Upper lobe of left lung (tissue), 6 donors: ENCODE measurements around the gene UMAD1. TPM values are rescaled to one million over a fixed set of nuclear protein-coding genes. Genes with fewer than 3 reads are reported as not detected.

Source experiments
- ATAC-seq, 2 donors: fragments of 200-7000 bp; cut with Tn5 transposase; one replicate each; pipeline ENCODE4 v1.9.1; 2022; ENCODE audit warnings: mild to moderate bottlenecking in 2 of 2, moderate library complexity in 2 of 2; ENCODE audit not compliant: low FRiP score in 2 of 2
- DNase-seq, 2 donors: peaks; one replicate each; pipeline ENCODE4 v3.0.0-alpha.2; 2019 to 2020
- H3K27ac ChIP-seq, 4 donors: fragments of 200-600 bp; sonication (generic); one replicate each; pipeline ENCODE4 v1.5.1; 2016 to 2019
- H3K27me3 ChIP-seq, 4 donors: fragments of 200-600 bp; sonication (generic); one replicate each; pipeline ENCODE4 v1.5.1; 2017 to 2019
- H3K36me3 ChIP-seq, 4 donors: fragments of 200-600 bp; sonication (generic); one replicate each; pipeline ENCODE4 v1.5.1; 2016 to 2019
- H3K4me1 ChIP-seq, 4 donors: fragments of 200-600 bp; sonication (generic); one replicate each; pipeline ENCODE4 v1.5.1; 2018 to 2019
- H3K4me3 ChIP-seq, 4 donors: fragments of 200-600 bp; sonication (generic); one replicate each; pipeline ENCODE4 v1.5.1; 2017 to 2019; ENCODE audit warnings: mild to moderate bottlenecking in 2 of 4, moderate library complexity in 1 of 4
- H3K9me3 ChIP-seq, 4 donors: fragments of 200-600 bp; sonication (generic); one replicate each; pipeline ENCODE4 v1.5.1; 2018 to 2019
- CTCF ChIP-seq, 6 experiments: fragments of 450-650 bp in 4 of 6; fragments of 200-600 bp in 2 of 6; sonication (generic) in 2 of 6; IDR thresholded peaks; one replicate each; pipeline ENCODE4 v1.5.1; 2016 to 2019; ENCODE audit warnings: antibody characterized with exemption in 6 of 6
- EP300 ChIP-seq, 4 donors: sonication (generic); formaldehyde crosslinking; IDR thresholded peaks; one replicate each; pipeline ENCODE4 v1.5.1; 2017; ENCODE audit warnings: antibody characterized with exemption in 4 of 4, control low read depth in 2 of 4
- POLR2A ChIP-seq, 4 donors: fragments of 450-650 bp; IDR thresholded peaks; one replicate each; pipeline ENCODE4 v1.5.1; 2016 to 2017; ENCODE audit warnings: antibody characterized with exemption in 4 of 4, mild to moderate bottlenecking in 2 of 4
- POLR2AphosphoS5 ChIP-seq, 2 donors: sonication (generic); formaldehyde crosslinking; IDR thresholded peaks; one replicate each; pipeline ENCODE4 v1.5.1; 2017; ENCODE audit warnings: antibody characterized with exemption in 2 of 2
- WGBS, 2 donors: methylation state at CpG; one replicate each; pipeline ENCODE4 v1.1.5; 2017 to 2018; 5-methylcytosine and 5-hydroxymethylcytosine counted together
- total RNA-seq, 6 donors: library from RNA; depleted of rRNA in 4 of 6; stranded (reverse); fragments of >200 nt in 4 of 6; gene quantifications; one replicate each; pipeline versions ENCODE4 v1.1.0 to v1.2.1, GENCODE V29; 2016 to 2021
- donor health status: DM: no; HTN: no; CAD: no; lungs with moderate emphysema.
- donor health status: DM: no; HTN: yes; CAD: no; lungs with severe emphysema.

The UMAD1 gene
- total RNA-seq, 6 donors from 2014 or later = 8.4 to 29.7 (median 13.3) TPM

- DNase-seq (no peak), ATAC-seq (no peak)
- H3K36me3 ChIP-seq = no peaks in the 10 kb centered on the region
- WGBS, 2 donors = 44 to 57% methylated on average over 2 of the region's 2 CpGs
- H3K9me3 ChIP-seq = no peaks in the 10 kb centered on the region
- no peak overlapping the region for H3K27ac ChIP-seq
- peaks cover 3 to 12% (median 9%) of the 10 kb centered on the region in 4 donors for H3K4me1 ChIP-seq
- TF ChIP-seq EP300 (IDR thresholded peaks at IDR 0.05) (no peak), POLR2AphosphoS5 (IDR thresholded peaks at IDR 0.05) (no peak), CTCF (IDR thresholded peaks at IDR 0.05) (no peak), POLR2A (IDR thresholded peaks at IDR 0.05) (no peak)
- peak overlapping the region in 1 of 4 donors; percentile 4 for H3K4me3 ChIP-seq
- no peaks in the 10 kb centered on the region for H3K27me3 ChIP-seq
Observed at GRCh38 chr7:7920056-7920455, 279.5 kb downstream of the UMAD1 start.

DNA sequence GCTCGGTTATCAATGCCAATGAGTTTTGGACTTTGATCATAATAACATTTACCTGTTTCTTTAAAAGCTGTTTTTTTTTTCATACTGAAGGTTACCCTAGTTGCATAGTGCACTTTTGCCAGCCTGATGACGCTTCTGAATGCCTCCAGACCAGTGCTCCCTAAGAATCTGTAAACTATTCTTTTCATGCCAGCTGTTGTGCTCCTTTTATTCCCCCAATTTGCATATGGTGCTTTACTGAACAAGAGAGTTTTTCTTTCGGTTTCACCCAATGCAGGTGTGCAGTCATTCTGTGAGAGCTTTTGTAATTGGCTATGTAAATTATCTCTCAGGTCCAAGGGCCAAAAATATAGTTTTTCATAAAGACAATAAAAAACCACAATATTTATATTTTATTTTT is 279.9 kb downstream of the UMAD1 start:
- H3K9me3 ChIP-seq = no peaks in the 10 kb centered on the region
- no peaks in the 10 kb centered on the region for H3K36me3 ChIP-seq
- ATAC-seq (no peak), DNase-seq (no peak)
- TF ChIP-seq CTCF (IDR thresholded peaks at IDR 0.05) (no peak), POLR2A (IDR thresholded peaks at IDR 0.05) (no peak), POLR2AphosphoS5 (IDR thresholded peaks at IDR 0.05) (no peak), EP300 (IDR thresholded peaks at IDR 0.05) (no peak)
- H3K27ac ChIP-seq = no peak overlapping the region
- WGBS, 2 donors = 65 to 79% methylated on average over 3 of the region's 3 CpGs
- H3K27me3 ChIP-seq = no peaks in the 10 kb centered on the region
- peak overlapping the region in 1 of 4 donors; percentile 4 for H3K4me3 ChIP-seq
- peaks cover 3 to 12% (median 9%) of the 10 kb centered on the region in 4 donors for H3K4me1 ChIP-seq

GRCh38 chr7:7921830-7922229 is 281.3 kb downstream of the UMAD1 start:
- Histone ChIP-seq H3K4me3 (no peak overlapping the region), H3K27me3 (no peaks in the 10 kb centered on the region), H3K36me3 (no peaks in the 10 kb centered on the region), H3K27ac (peak overlapping the region in 3 of 4 donors; percentile 22 to 59 (median 25)), H3K9me3 (no peaks in the 10 kb centered on the region), H3K4me1 (peaks cover 3 to 12% (median 9%) of the 10 kb centered on the region in 4 donors)
- ATAC-seq = no peak
- TF ChIP-seq POLR2A (IDR thresholded peaks at IDR 0.05) = no peak
- no peak for TF ChIP-seq EP300 (IDR thresholded peaks at IDR 0.05)
- TF ChIP-seq POLR2AphosphoS5 (IDR thresholded peaks at IDR 0.05) = no peak
- no peak for TF ChIP-seq CTCF (IDR thresholded peaks at IDR 0.05)
- no peak for DNase-seq

- no peaks in the 10 kb centered on the region for H3K27me3 ChIP-seq
- no peak overlapping the region for H3K4me3 ChIP-seq
- peak in 1 of 2 donors; percentile 45 for ATAC-seq
- 50 to 51% methylated on average over 7 of the region's 7 CpGs for WGBS, 2 donors
- no peak for DNase-seq
- TF ChIP-seq POLR2AphosphoS5 (IDR thresholded peaks at IDR 0.05) = no peak
- TF ChIP-seq CTCF (IDR thresholded peaks at IDR 0.05) = no peak
- TF ChIP-seq EP300 (IDR thresholded peaks at IDR 0.05) = no peak
- no peak for TF ChIP-seq POLR2A (IDR thresholded peaks at IDR 0.05)
- H3K27ac ChIP-seq = peak overlapping the region in 3 of 4 donors; percentile 22 to 59 (median 25)
- peaks cover 3 to 12% (median 9%) of the 10 kb centered on the region in 4 donors for H3K4me1 ChIP-seq
- H3K9me3 ChIP-seq = no peaks in the 10 kb centered on the region
- H3K36me3 ChIP-seq = no peaks in the 10 kb centered on the region
Observed at GRCh38 chr7:7922684-7923385, 282.3 kb downstream of the UMAD1 start.

DNA sequence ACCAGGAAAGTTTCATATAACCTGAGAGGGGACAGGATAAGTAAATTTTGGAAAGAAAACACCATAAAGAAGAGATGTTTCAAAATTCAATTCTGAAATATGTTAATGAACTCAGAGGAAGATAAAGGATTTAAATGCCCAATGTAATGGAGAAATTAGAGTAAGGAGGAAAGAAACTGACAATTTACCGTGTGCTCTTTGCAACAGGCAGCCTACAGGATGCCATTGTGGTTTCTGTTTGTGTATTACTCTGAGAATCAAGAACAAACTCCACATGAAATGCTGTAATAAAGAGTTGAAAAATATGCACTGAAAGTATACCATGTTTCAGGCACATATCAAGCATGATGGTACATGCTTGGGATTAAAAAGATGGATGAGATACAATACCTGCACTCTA is 283.3 kb downstream of the UMAD1 start:
- TF ChIP-seq CTCF (IDR thresholded peaks at IDR 0.05) = no peak
- TF ChIP-seq POLR2A (IDR thresholded peaks at IDR 0.05) = no peak
- no peak for TF ChIP-seq POLR2AphosphoS5 (IDR thresholded peaks at IDR 0.05)
- no peak for TF ChIP-seq EP300 (IDR thresholded peaks at IDR 0.05)
- Histone ChIP-seq H3K4me1 (peaks cover 3 to 12% (median 9%) of the 10 kb centered on the region in 4 donors), H3K4me3 (no peak overlapping the region), H3K9me3 (no peaks in the 10 kb centered on the region), H3K36me3 (no peaks in the 10 kb centered on the region), H3K27ac (peak overlapping the region in 1 of 4 donors; percentile 10), H3K27me3 (no peaks in the 10 kb centered on the region)
- WGBS, 2 donors = 50 to 52% methylated on average over 1 of the region's 1 CpG
- no peak for ATAC-seq
- DNase-seq = no peak
